ENCODE measurements around the gene STN1.

Gene STN1

GRCh38 chr10:103895411-103896186 is 22.4 kb downstream of the STN1 start:
- TF ChIP-seq TCF12 (IDR thresholded peaks at IDR 0.05; ENCODE audit: low read depth), result no peak

GRCh38 chr10:103894441-103894864 is 23.5 kb downstream of the STN1 start:
- TF ChIP-seq TEAD4 (IDR thresholded peaks at IDR 0.05) (no peak), EP300 (IDR thresholded peaks at IDR 0.05; ENCODE audit: borderline replicate concordance) (no peak), TCF12 (IDR thresholded peaks at IDR 0.05; ENCODE audit: low read depth) (no peak), REST (IDR thresholded peaks at IDR 0.05; ENCODE audit: low read depth) (no peak), EGR1 (IDR thresholded peaks at IDR 0.05) (no peak), YY1 (IDR thresholded peaks at IDR 0.05; ENCODE audit: low read depth) (no peak), NFIC (IDR thresholded peaks at IDR 0.05) (no peak), ZBTB7A (IDR thresholded peaks at IDR 0.05; ENCODE audit: low read depth) (no peak), CEBPB (IDR thresholded peaks at IDR 0.05) (no peak), CREB1 (IDR thresholded peaks at IDR 0.05; ENCODE audit: low read depth) (no peak), USF1 (IDR thresholded peaks at IDR 0.05) (no peak), TAF1 (IDR thresholded peaks at IDR 0.05; ENCODE audit: low read depth) (no peak), FOXM1 (IDR thresholded peaks at IDR 0.05; ENCODE audit: borderline replicate concordance, low read depth) (no peak), MAX (IDR thresholded peaks at IDR 0.05) (no peak), RAD21 (IDR thresholded peaks at IDR 0.05; ENCODE audit: low read depth) (no peak)

GRCh38 chr10:103893817-103894216 is 24.2 kb downstream of the STN1 start:
- no peak for TF ChIP-seq ZBTB7A (IDR thresholded peaks at IDR 0.05; ENCODE audit: low read depth)
- no peak for TF ChIP-seq NFIC (IDR thresholded peaks at IDR 0.05)
- TF ChIP-seq EP300 (IDR thresholded peaks at IDR 0.05; ENCODE audit: borderline replicate concordance), result no peak
- no peak for TF ChIP-seq TCF12 (IDR thresholded peaks at IDR 0.05; ENCODE audit: low read depth)
- no peak for TF ChIP-seq YY1 (IDR thresholded peaks at IDR 0.05; ENCODE audit: low read depth)

GRCh38 chr10:103892181-103892580 is 25.8 kb downstream of the STN1 start:
- TF ChIP-seq YY1 (IDR thresholded peaks at IDR 0.05; ENCODE audit: low read depth), result no peak
- no peak for TF ChIP-seq EP300 (IDR thresholded peaks at IDR 0.05; ENCODE audit: borderline replicate concordance)
- no peak for TF ChIP-seq MAX (IDR thresholded peaks at IDR 0.05)
- no peak for TF ChIP-seq CEBPB (IDR thresholded peaks at IDR 0.05)
- no peak for TF ChIP-seq EGR1 (IDR thresholded peaks at IDR 0.05)
- no peak for TF ChIP-seq CREB1 (IDR thresholded peaks at IDR 0.05; ENCODE audit: low read depth)
- no peak for TF ChIP-seq USF1 (IDR thresholded peaks at IDR 0.05)
- TF ChIP-seq RAD21 (IDR thresholded peaks at IDR 0.05; ENCODE audit: low read depth), result no peak
- TF ChIP-seq TEAD4 (IDR thresholded peaks at IDR 0.05), result no peak

GRCh38 chr10:103890688-103891087 is 27.3 kb downstream of the STN1 start:
- no peak for TF ChIP-seq FOXM1 (IDR thresholded peaks at IDR 0.05; ENCODE audit: borderline replicate concordance, low read depth)
- no peak for TF ChIP-seq ZBTB7A (IDR thresholded peaks at IDR 0.05; ENCODE audit: low read depth)
- TF ChIP-seq YY1 (IDR thresholded peaks at IDR 0.05; ENCODE audit: low read depth), result no peak
- no peak for TF ChIP-seq CEBPB (IDR thresholded peaks at IDR 0.05)
- TF ChIP-seq RAD21 (IDR thresholded peaks at IDR 0.05; ENCODE audit: low read depth), result no peak
- no peak for TF ChIP-seq TEAD4 (IDR thresholded peaks at IDR 0.05)
- TF ChIP-seq MAX (IDR thresholded peaks at IDR 0.05), result no peak
- TF ChIP-seq NFIC (IDR thresholded peaks at IDR 0.05), result no peak
- TF ChIP-seq USF1 (IDR thresholded peaks at IDR 0.05), result no peak
- TF ChIP-seq EGR1 (IDR thresholded peaks at IDR 0.05), result no peak
- no peak for TF ChIP-seq EP300 (IDR thresholded peaks at IDR 0.05; ENCODE audit: borderline replicate concordance)

GRCh38 chr10:103890194-103890658 is 27.8 kb downstream of the STN1 start:
- TF ChIP-seq TEAD4 (IDR thresholded peaks at IDR 0.05) (no peak), USF1 (IDR thresholded peaks at IDR 0.05) (no peak)
